Body of pancreas (tissue), 4 donors: ENCODE results near the gene PPP1R13B. TPM values are rescaled to one million over a fixed set of nuclear protein-coding genes. Genes with fewer than 3 reads are reported as not detected.
"Not testable (repeated sequence)": the region's sequence is repeated elsewhere in the genome, so short reads cannot be mapped to it uniquely, and the experiment has no call there.

Experiments
- ATAC-seq: fragments of 150-250 bp; one replicate; pipeline ENCODE4 v1.9.1; 2016
- DNase-seq, 4 donors: peaks; one replicate each; pipeline ENCODE4 v3.0.0-alpha.2; 2019
- H3K27ac ChIP-seq, 4 donors: fragments of 200-600 bp; sonication (generic); 1 replicate in 3 of 4; 2 replicates in 1 of 4; pipeline versions ENCODE4 v1.5.1 to v1.6.1; 2016 to 2019; ENCODE audit warnings: mild to moderate bottlenecking in 1 of 4, mixed read lengths in 1 of 4, moderate library complexity in 1 of 4
- H3K27me3 ChIP-seq, 2 donors: fragments of 200-600 bp; sonication (generic); one replicate each; pipeline ENCODE4 v1.6.0; 2016; ENCODE audit warnings: mild to moderate bottlenecking in 1 of 2
- H3K36me3 ChIP-seq, 2 donors: fragments of 200-600 bp; sonication (generic); replicated peaks in 1 of 2; 2 replicates each; pipeline ENCODE4 v1.5.1; 2016; ENCODE audit warnings: low read depth in 2 of 2; ENCODE audit not compliant: insufficient read depth in 1 of 2
- H3K4me1 ChIP-seq: fragments of 200-600 bp; sonication (generic); one replicate; pipeline ENCODE4 v1.6.0; 2016
- H3K4me3 ChIP-seq, 2 donors: fragments of 200-600 bp; sonication (generic); 1 replicate in 1 of 2; 2 replicates in 1 of 2; pipeline ENCODE4 v1.5.1; 2016 to 2019
- H3K9me3 ChIP-seq, 3 donors: fragments of 200-600 bp; sonication (generic); 1 replicate in 2 of 3; 2 replicates in 1 of 3; pipeline ENCODE4 v1.5.1; 2016
- POLR2A ChIP-seq, 3 donors: fragments of 450-650 bp; IDR thresholded peaks; one replicate each; pipeline ENCODE4 v1.6.1; 2016; ENCODE audit warnings: antibody characterized with exemption in 3 of 3, mild to moderate bottlenecking in 2 of 3
- WGBS, 2 donors: methylation state at CpG; one replicate each; pipeline ENCODE4 v1.1.5; 2017; 5-methylcytosine and 5-hydroxymethylcytosine counted together
- intact Hi-C: fragments of 100-400 bp; cut with DNase I; formaldehyde crosslinking; loops from one replicate; pipeline ENCODE4 v1.15.1; 2023
- total RNA-seq, 2 donors: library from RNA; depleted of rRNA; stranded (reverse); fragments of >200 nt; gene quantifications; one replicate each; pipeline ENCODE4 v1.1.0, GENCODE V29; 2016
- TF ChIP-seq, protein P1 (sequence below), 7 experiments: fragments of 450-650 bp in 4 of 7; fragments of 200-600 bp in 3 of 7; sonication (generic) in 3 of 7; IDR thresholded peaks; one replicate each; pipeline ENCODE4 v1.5.1; 2016 to 2019; ENCODE audit warnings: antibody characterized with exemption in 7 of 7

The PPP1R13B gene
- total RNA-seq, 2 donors from 2014 or later, result 12.5 to 36.3 TPM

DNA sequence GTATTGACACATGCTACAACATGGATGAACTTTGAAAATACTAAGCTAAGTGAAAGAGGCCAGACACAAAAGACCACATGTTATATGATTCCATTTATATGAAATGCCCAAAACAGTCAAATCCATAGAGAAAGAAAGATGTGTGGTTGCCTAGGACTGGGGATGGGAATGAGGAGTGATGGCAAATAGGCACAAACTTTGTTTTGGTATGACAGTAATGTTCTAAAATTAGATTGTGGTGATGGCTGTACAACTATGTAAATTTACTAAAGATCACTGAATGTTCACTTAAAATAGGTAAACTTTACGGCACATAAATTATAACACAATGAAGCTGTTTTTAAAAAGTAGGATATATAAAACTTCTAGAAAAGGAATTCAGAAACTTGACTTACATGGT lies 41.7 kb downstream of the PPP1R13B start:
- WGBS, 2 donors, result 50 to 55% methylated on average over 1 of the region's 1 CpG
- H3K27ac ChIP-seq, result no peak overlapping the region
- H3K4me1 ChIP-seq, result peaks cover 29% of the 10 kb centered on the region
- no peaks in the 10 kb centered on the region for H3K27me3 ChIP-seq
- H3K4me3 ChIP-seq, result no peak overlapping the region
- H3K36me3 ChIP-seq, result no peaks in the 10 kb centered on the region
- no peaks in the 10 kb centered on the region for H3K9me3 ChIP-seq
- DNase-seq (no peak), ATAC-seq (no peak)
- TF ChIP-seq POLR2A (IDR thresholded peaks at IDR 0.05), result no peak
- TF ChIP-seq, protein P1, sequence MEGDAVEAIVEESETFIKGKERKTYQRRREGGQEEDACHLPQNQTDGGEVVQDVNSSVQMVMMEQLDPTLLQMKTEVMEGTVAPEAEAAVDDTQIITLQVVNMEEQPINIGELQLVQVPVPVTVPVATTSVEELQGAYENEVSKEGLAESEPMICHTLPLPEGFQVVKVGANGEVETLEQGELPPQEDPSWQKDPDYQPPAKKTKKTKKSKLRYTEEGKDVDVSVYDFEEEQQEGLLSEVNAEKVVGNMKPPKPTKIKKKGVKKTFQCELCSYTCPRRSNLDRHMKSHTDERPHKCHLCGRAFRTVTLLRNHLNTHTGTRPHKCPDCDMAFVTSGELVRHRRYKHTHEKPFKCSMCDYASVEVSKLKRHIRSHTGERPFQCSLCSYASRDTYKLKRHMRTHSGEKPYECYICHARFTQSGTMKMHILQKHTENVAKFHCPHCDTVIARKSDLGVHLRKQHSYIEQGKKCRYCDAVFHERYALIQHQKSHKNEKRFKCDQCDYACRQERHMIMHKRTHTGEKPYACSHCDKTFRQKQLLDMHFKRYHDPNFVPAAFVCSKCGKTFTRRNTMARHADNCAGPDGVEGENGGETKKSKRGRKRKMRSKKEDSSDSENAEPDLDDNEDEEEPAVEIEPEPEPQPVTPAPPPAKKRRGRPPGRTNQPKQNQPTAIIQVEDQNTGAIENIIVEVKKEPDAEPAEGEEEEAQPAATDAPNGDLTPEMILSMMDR (IDR thresholded peaks at IDR 0.05), result no peak
- intact Hi-C loops, result loop anchor here (5.0 kb wide), 1 partner anchor 107 kb away; no protein-coding TSS in a partner anchor

- TF ChIP-seq, protein P1 (IDR thresholded peaks at IDR 0.05), result no peak
- no peak for TF ChIP-seq POLR2A (IDR thresholded peaks at IDR 0.05)
- ATAC-seq, result no peak
Measured at GRCh38 chr14:103803661-103804060, 43.7 kb downstream of the PPP1R13B start.

GRCh38 chr14:103802356-103802755 lies 45.0 kb downstream of the PPP1R13B start:
- intact Hi-C loops, result no loop called here
- Histone ChIP-seq H3K4me3 (no peak overlapping the region), H3K36me3 (no peaks in the 10 kb centered on the region), H3K27me3 (no peaks in the 10 kb centered on the region), H3K4me1 (peaks cover 10% of the 10 kb centered on the region), H3K9me3 (no peaks in the 10 kb centered on the region), H3K27ac (no peak overlapping the region)
- WGBS, 2 donors, result 83 to 86% methylated on average over 8 of the region's 8 CpGs
- TF ChIP-seq, protein P1 (IDR thresholded peaks at IDR 0.05), result no peak
- TF ChIP-seq POLR2A (IDR thresholded peaks at IDR 0.05), result no peak
- no peak for ATAC-seq
- no peak for DNase-seq

More at GRCh38 chr14:103803661-103804060, 43.7 kb downstream of the PPP1R13B start:
- H3K4me3 ChIP-seq, result no peak overlapping the region
- no peak overlapping the region for H3K27ac ChIP-seq
- no peak for DNase-seq
- H3K9me3 ChIP-seq, result no peaks in the 10 kb centered on the region
- intact Hi-C loops, result no loop called here
- no peaks in the 10 kb centered on the region for H3K27me3 ChIP-seq
- H3K36me3 ChIP-seq, result no peaks in the 10 kb centered on the region
- peaks cover 17% of the 10 kb centered on the region for H3K4me1 ChIP-seq

DNA sequence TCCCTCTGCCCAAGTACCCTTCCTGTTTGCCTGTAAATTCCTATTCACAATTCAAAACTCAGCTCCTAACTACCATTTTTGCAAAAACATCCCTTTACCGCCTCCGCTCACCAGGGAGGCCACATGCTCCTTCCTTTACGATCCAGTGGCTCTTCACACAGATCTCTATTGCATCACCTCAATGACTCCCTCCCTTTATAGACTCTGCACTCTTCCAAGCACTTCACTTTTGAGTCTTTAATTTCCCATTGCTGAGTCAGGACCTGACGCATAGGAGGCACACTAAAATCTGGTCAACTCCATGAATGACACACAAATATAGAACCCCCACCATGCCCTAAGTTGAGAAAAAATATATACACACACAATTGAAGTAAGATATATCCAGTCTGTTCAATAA lies 45.9 kb downstream of the PPP1R13B start:
- no peak for ATAC-seq
- no peak for DNase-seq
- intact Hi-C loops, result no loop called here
- Histone ChIP-seq H3K27me3 (no peaks in the 10 kb centered on the region), H3K9me3 (no peaks in the 10 kb centered on the region), H3K36me3 (no peaks in the 10 kb centered on the region), H3K27ac (no peak overlapping the region), H3K4me3 (no peak overlapping the region), H3K4me1 (peaks cover 9% of the 10 kb centered on the region)
- 81 to 82% methylated on average over 4 of the region's 4 CpGs for WGBS, 2 donors
- TF ChIP-seq, protein P1 (IDR thresholded peaks at IDR 0.05), result no peak
- TF ChIP-seq POLR2A (IDR thresholded peaks at IDR 0.05), result no peak

DNA sequence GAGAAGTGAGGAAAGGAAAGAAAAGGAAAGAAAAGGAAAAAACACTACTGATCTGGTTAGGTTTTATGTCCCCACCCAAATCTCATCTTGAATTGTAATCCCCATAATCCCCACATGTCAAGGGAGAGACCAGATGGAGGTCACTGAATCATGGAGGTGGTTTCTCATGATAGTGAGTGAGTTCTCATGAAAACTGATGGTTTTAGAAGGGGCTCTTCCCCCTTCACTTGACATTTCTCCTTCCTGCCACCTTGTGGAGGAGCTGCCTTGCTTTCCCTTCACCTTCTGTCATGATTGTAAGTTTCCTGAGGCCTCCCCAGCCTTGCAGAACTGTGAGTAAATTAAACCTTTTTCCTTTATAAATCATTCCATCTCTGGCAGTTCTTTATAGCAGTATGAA lies 54.2 kb downstream of the PPP1R13B start:
- ATAC-seq, intact Hi-C loops, H3K4me3 ChIP-seq, DNase-seq, H3K9me3 ChIP-seq, H3K27me3 ChIP-seq, H3K4me1 ChIP-seq, H3K36me3 ChIP-seq, H3K27ac ChIP-seq: not testable (repeated sequence)
